Endothelial cell of umbilical vein (primary cell): ENCODE measurements around the gene VPS37D. TPM values are rescaled to one million over a fixed set of nuclear protein-coding genes. Genes with fewer than 3 reads are reported as not detected.

Experiments used
- BruUV-seq: library from RNA; stranded (reverse); fragments of 400-500 nt; replicated peaks from 2 replicates; lab custom pipeline; 2021; lab: Mats Ljungman, UMichigan
- CTCF ChIA-PET: fragments of 300-600, 350-600 bp; sonication (Branson Sonifier 250); formaldehyde crosslinking; loops from one replicate; lab custom pipeline; 2021; ENCODE audit warnings: antibody characterized with exemption, inconsistent platforms; lab: Charles Lee
- POLR2A ChIA-PET: fragments of 300-600, 350-600 bp; sonication (Branson Sonifier 250); formaldehyde crosslinking; loops from one replicate; lab custom pipeline; 2021; ENCODE audit warnings: antibody characterized with exemption, inconsistent platforms; lab: Charles Lee
- DNase-seq: peaks from one replicate; pipeline ENCODE4 v3.0.0-alpha.2; 2011; ENCODE audit warnings: low read depth, low spot score
- FAIRE-seq: peaks from 2 replicates; lab custom pipeline; 2011; peaks lifted over from hg19 to GRCh38; lab: Jason Lieb, UNC
- H2AFZ ChIP-seq: 2 replicates; pipeline ENCODE4 v1.6.0; 2012; ENCODE audit warnings: low read depth, low read length, control low read depth, inconsistent platforms
- H3K27ac ChIP-seq: 2 replicates; pipeline ENCODE4 v1.5.1; 2011; ENCODE audit warnings: low read depth, mild to moderate bottlenecking, control low read depth, low read length, moderate library complexity; ENCODE audit not compliant: insufficient read depth
- H3K27me3 ChIP-seq, 2 experiments: 2 replicates each; pipeline versions ENCODE4 v1.6.0 to v1.6.1; 2011; ENCODE audit warnings: low read length in 2 of 2, mixed read lengths in 1 of 2; ENCODE audit not compliant: control insufficient read depth in 2 of 2, insufficient read depth in 2 of 2
- H3K36me3 ChIP-seq, 2 experiments: 2 replicates in 1 of 2; 3 replicates in 1 of 2; pipeline ENCODE4 v1.5.1; 2011; ENCODE audit warnings: low read length in 2 of 2, mild to moderate bottlenecking in 1 of 2, moderate library complexity in 1 of 2; ENCODE audit not compliant: control insufficient read depth in 2 of 2, insufficient read depth in 2 of 2; ENCODE audit errors: extremely low read depth in 1 of 2
- H3K4me1 ChIP-seq: 3 replicates; pipeline ENCODE4 v1.5.1; 2011; ENCODE audit warnings: mild to moderate bottlenecking, low read length; ENCODE audit not compliant: control insufficient read depth, insufficient read depth; ENCODE audit errors: extremely low read depth
- H3K4me2 ChIP-seq: 2 replicates; pipeline ENCODE4 v1.6.1; 2011; ENCODE audit warnings: low read length, control low read depth, mixed read lengths; ENCODE audit not compliant: insufficient read depth
- H3K4me3 ChIP-seq, 3 experiments: fragments of 200-600 bp in 1 of 3; sonication (generic), shearing (Covaris generic) in 1 of 3; replicated peaks in 1 of 3; 2 replicates each; pipeline ENCODE4 v1.5.1; 2011 to 2016; ENCODE audit warnings: control low read depth in 3 of 3, low read length in 3 of 3, mild to moderate bottlenecking in 2 of 3, inconsistent platforms in 1 of 3, low read depth in 1 of 3, moderate library complexity in 1 of 3; ENCODE audit not compliant: insufficient read depth in 1 of 3
- H3K79me2 ChIP-seq: 2 replicates; pipeline ENCODE4 v1.6.0; 2012; ENCODE audit warnings: low read length, inconsistent platforms; ENCODE audit not compliant: control insufficient read depth, insufficient read depth
- H3K9ac ChIP-seq: replicated peaks from 2 replicates; pipeline ENCODE3; 2011; ENCODE audit warnings: low read length, control low read depth; ENCODE audit not compliant: insufficient read depth; ENCODE audit errors: extremely low read depth
- H3K9me1 ChIP-seq: replicated peaks from 3 replicates; pipeline ENCODE4 v1.6.0; 2011; ENCODE audit warnings: mild to moderate bottlenecking, low read length; ENCODE audit not compliant: control insufficient read depth, insufficient read depth; ENCODE audit errors: extremely low read depth
- H3K9me3 ChIP-seq: replicated peaks from 2 replicates; pipeline ENCODE4 v1.5.1; 2012; ENCODE audit warnings: low read length, inconsistent platforms; ENCODE audit not compliant: control insufficient read depth, insufficient read depth
- H4K20me1 ChIP-seq: replicated peaks from 2 replicates; pipeline ENCODE3; 2011; ENCODE audit warnings: mild to moderate bottlenecking, low read length; ENCODE audit not compliant: control insufficient read depth, insufficient read depth; ENCODE audit errors: extremely low read depth
- EZH2 ChIP-seq: IDR thresholded peaks from 2 replicates; pipeline ENCODE4 v1.6.1; 2012; ENCODE audit warnings: borderline replicate concordance, low read depth, mild to moderate bottlenecking, moderate library complexity, low read length, inconsistent platforms; ENCODE audit not compliant: severe bottlenecking
- JUN ChIP-seq: IDR thresholded peaks from 2 replicates; pipeline ENCODE4 v1.6.1; 2011; ENCODE audit warnings: borderline replicate concordance, low read depth; ENCODE audit not compliant: insufficient read length, insufficient read depth
- POLR2AphosphoS5 ChIP-seq: IDR thresholded peaks from 2 replicates; pipeline ENCODE4 v1.6.1; 2012; ENCODE audit warnings: low read depth, mild to moderate bottlenecking, control low read depth, low read length, moderate library complexity; ENCODE audit not compliant: insufficient read depth
- dilution Hi-C: fragments of 300-500 bp; cut with MboI; formaldehyde crosslinking; loops from one replicate; pipeline ENCODE4 v1.15.0; 2019; ENCODE audit warnings: low sequenced_read_pairs; ENCODE audit not compliant: extremely low pct_ligation_motif_present
- intact Hi-C: fragments of 100-400 bp; cut with micrococcal nuclease; formaldehyde crosslinking; loops from one replicate; pipeline ENCODE4 v1.10.0; 2022
- polyA plus RNA-seq, 4 experiments: library from polyadenylated mRNA; depleted of rRNA in 3 of 4; stranded (reverse) in 3 of 4; unstranded in 1 of 4; fragments of >200 nt; gene quantifications; 2 replicates each; pipeline versions ENCODE4 v1.2.1 to v1.2.3, GENCODE V29; 2011 to 2012; ENCODE audit warnings: missing spikeins in 1 of 4
- total RNA-seq: library from RNA; stranded (reverse); gene quantifications from 2 replicates; pipeline ENCODE4 v1.2.3, GENCODE V29; 2021
- TF ChIP-seq, protein P1 (sequence below): IDR thresholded peaks from 2 replicates; pipeline ENCODE4 v1.6.1; 2011; ENCODE audit not compliant: insufficient read depth, insufficient read length
- TF ChIP-seq, protein P2 (sequence below), 2 donors: IDR thresholded peaks; 1 replicate in 1 of 2; 2 replicates in 1 of 2; pipeline ENCODE4 v1.5.1; 2011; ENCODE audit warnings: low read length in 2 of 2, mild to moderate bottlenecking in 2 of 2, moderate library complexity in 2 of 2, control low read depth in 1 of 2, inconsistent platforms in 1 of 2, low read depth in 1 of 2; ENCODE audit not compliant: insufficient read depth in 1 of 2; ENCODE audit errors: extremely low read depth in 1 of 2

The VPS37D gene
- total and polyA plus RNA-seq, 2 donors (not counting 3 experiments of a cell fraction or from before 2014, with no cell fraction given), result 2.0 to 2.1 TPM

DNA sequence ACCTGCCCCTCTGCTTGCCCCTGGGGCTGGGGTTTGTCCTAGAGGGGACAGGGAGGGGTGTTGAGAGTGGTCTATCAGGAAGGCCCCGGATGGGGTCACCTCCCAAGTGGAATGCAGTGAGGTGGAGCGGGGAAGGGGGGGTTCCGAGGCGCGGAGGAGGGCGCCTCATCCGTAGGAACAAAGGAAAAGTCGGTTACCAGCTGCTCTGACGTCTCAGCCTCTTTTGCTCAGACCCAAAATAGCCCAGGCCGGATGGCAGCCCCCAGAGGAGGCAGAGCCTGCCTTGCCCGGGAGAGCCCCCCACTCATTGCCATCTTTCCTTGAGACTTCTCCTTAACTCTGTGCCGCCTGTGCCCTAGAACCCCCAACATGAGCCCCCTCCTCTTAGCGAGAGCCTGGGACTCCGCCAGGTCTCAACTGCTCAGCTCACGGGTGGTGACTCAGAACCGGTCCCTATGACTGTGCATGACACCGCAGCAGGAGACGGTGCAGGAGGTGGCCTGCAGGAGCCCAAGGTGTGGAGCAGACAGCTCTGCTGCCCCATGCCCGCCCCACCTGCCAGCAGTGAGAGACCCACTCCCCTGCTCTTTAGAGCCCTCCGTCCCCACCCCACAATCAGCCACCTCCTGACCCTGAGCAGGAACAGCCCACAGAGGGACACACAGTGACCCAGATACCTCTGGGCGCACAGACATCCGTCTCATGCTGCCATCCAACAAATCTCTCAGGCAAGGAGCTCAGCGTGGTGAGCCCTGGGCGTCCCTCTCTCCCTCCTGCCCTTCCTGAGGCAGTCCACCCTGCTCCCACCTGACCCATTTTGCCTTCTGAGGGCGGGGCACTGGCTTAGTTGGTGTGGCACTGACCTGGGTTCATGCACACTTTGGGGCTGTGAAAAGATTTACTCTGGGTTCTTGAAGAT lies 38.8 kb downstream of the VPS37D start:
- intact Hi-C loops (loop anchor here (1.0 kb wide), 1 partner anchor 12 kb away; no protein-coding TSS in a partner anchor), dilution Hi-C loops (no loop called here)
- POLR2A ChIA-PET, result no interaction called here
- CTCF ChIA-PET, result interaction anchor here (0.9 to 3.5 kb wide), 6 partner anchors 8 to 100 kb away, joined by 4 to 25 read pairs (median 10); partner anchors contain the start of gene STX1A
- TF ChIP-seq POLR2AphosphoS5 (no peak), EZH2 (no peak), JUN (no peak)
- TF ChIP-seq, protein P1, sequence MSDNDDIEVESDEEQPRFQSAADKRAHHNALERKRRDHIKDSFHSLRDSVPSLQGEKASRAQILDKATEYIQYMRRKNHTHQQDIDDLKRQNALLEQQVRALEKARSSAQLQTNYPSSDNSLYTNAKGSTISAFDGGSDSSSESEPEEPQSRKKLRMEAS, result no peak
- TF ChIP-seq, protein P2, sequence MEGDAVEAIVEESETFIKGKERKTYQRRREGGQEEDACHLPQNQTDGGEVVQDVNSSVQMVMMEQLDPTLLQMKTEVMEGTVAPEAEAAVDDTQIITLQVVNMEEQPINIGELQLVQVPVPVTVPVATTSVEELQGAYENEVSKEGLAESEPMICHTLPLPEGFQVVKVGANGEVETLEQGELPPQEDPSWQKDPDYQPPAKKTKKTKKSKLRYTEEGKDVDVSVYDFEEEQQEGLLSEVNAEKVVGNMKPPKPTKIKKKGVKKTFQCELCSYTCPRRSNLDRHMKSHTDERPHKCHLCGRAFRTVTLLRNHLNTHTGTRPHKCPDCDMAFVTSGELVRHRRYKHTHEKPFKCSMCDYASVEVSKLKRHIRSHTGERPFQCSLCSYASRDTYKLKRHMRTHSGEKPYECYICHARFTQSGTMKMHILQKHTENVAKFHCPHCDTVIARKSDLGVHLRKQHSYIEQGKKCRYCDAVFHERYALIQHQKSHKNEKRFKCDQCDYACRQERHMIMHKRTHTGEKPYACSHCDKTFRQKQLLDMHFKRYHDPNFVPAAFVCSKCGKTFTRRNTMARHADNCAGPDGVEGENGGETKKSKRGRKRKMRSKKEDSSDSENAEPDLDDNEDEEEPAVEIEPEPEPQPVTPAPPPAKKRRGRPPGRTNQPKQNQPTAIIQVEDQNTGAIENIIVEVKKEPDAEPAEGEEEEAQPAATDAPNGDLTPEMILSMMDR (IDR thresholded peaks at IDR 0.05; ENCODE audit: extremely low read depth in 1 of 2, insufficient read depth in 1 of 2, low read depth in 1 of 2, low read length in 2 of 2), result no peak
- H4K20me1 ChIP-seq, result no peaks in the 10 kb centered on the region
- peaks cover 26% of the 10 kb centered on the region for H3K79me2 ChIP-seq
- H3K36me3 ChIP-seq, result peaks cover 0 to 5% of the 10 kb centered on the region in 2 experiments
- peaks cover 9% of the 10 kb centered on the region for H3K4me1 ChIP-seq
- H3K4me2 ChIP-seq, result no peak overlapping the region
- DNase-seq (no peak), FAIRE-seq (no peak)
- no TSS peak for BruUV-seq
- no peak overlapping the region for H3K27ac ChIP-seq
- H3K9me1 ChIP-seq, result no peaks in the 10 kb centered on the region
- no peak overlapping the region for H3K9ac ChIP-seq
- H2AFZ ChIP-seq, result no peak overlapping the region
- H3K4me3 ChIP-seq, result no peak overlapping the region
- H3K9me3 ChIP-seq, result no peaks in the 10 kb centered on the region
- no peaks in the 10 kb centered on the region for H3K27me3 ChIP-seq
